ENCODE measurements around the gene WDR33.

- TF ChIP-seq OSR1 (CRISPR knock-in tag; IDR thresholded peaks at IDR 0.05) (no peak), PATZ1 (CRISPR knock-in tag; IDR thresholded peaks at IDR 0.05; ENCODE audit: borderline replicate concordance) (no peak), ZFP3 (CRISPR knock-in tag; IDR thresholded peaks at IDR 0.05) (no peak), CREB5 (CRISPR knock-in tag; IDR thresholded peaks at IDR 0.05; ENCODE audit: low read depth) (no peak), ESRRG (CRISPR knock-in tag; IDR thresholded peaks at IDR 0.05) (no peak), ZC3H10 (CRISPR knock-in tag; IDR thresholded peaks at IDR 0.05) (no peak), ZNF8 (CRISPR knock-in tag; IDR thresholded peaks at IDR 0.05) (no peak), CSRNP3 (CRISPR knock-in tag; IDR thresholded peaks at IDR 0.05) (no peak), ARNTL (CRISPR knock-in tag; IDR thresholded peaks at IDR 0.05; ENCODE audit: borderline replicate concordance, low read depth) (no peak), TOX (CRISPR knock-in tag; IDR thresholded peaks at IDR 0.05; ENCODE audit: borderline replicate concordance) (no peak)
These were observed 37.0 kb upstream of the WDR33 start for GRCh38 chr2:127847931-127848330.

Data from SK-N-SH treated with all-trans-retinoic acid at 6 μM for 48 hours (cell line).